Measurements from ENCODE around the gene SOS1.
A peak's percentile ranks its signal among the peaks of the same experiment; 100 is the strongest.
"Not testable (repeated sequence)": the region's sequence is repeated elsewhere in the genome, so short reads cannot be mapped to it uniquely, and the experiment has no call there.

SOS1 gene

GRCh38 chr2:39120771-39121522 lies at the start of gene SOS1:
Gene SOS1, minus strand, starts transcription at chr2:39121051. Its CDS starts 629 bp downstream, at chr2:39120422.
- peak; percentile 84 to 85 for DNase-seq (ENCODE audit: low read depth in 2 of 2)

GRCh38 chr2:39164089-39164488 lies 43.2 kb upstream of the SOS1 start:
- DNase-seq (ENCODE audit: low read depth in 2 of 2): no peak

- no peak for DNase-seq (ENCODE audit: low read depth in 2 of 2)
Observed at GRCh38 chr2:39160982-39161381, 40.1 kb upstream of the SOS1 start.

GRCh38 chr2:39159283-39159682 lies 38.4 kb upstream of the SOS1 start:
- DNase-seq (ENCODE audit: low read depth in 2 of 2): no peak

- DNase-seq (ENCODE audit: low read depth in 2 of 2): no peak
Observed at GRCh38 chr2:39158351-39158750, 37.5 kb upstream of the SOS1 start.

GRCh38 chr2:39156846-39157245 lies 36.0 kb upstream of the SOS1 start:
- DNase-seq (ENCODE audit: low read depth in 2 of 2): no peak

GRCh38 chr2:39156107-39156506 lies 35.3 kb upstream of the SOS1 start:
- DNase-seq (ENCODE audit: low read depth in 2 of 2): no peak

- not testable (repeated sequence) for DNase-seq (ENCODE audit: low read depth in 2 of 2)
Observed at GRCh38 chr2:39155573-39155972, 34.7 kb upstream of the SOS1 start.

GRCh38 chr2:39154944-39155343 lies 34.1 kb upstream of the SOS1 start:
- DNase-seq (ENCODE audit: low read depth in 2 of 2): no peak

GRCh38 chr2:39153312-39153711 lies 32.5 kb upstream of the SOS1 start:
- DNase-seq (ENCODE audit: low read depth in 2 of 2): no peak

GRCh38 chr2:39152504-39152903 lies 31.7 kb upstream of the SOS1 start:
- DNase-seq (ENCODE audit: low read depth in 2 of 2): no peak

- no peak for DNase-seq (ENCODE audit: low read depth in 2 of 2)
Observed at GRCh38 chr2:39150890-39151497, 30.1 kb upstream of the SOS1 start.

GRCh38 chr2:39150102-39150562 lies 29.3 kb upstream of the SOS1 start:
- no peak for DNase-seq (ENCODE audit: low read depth in 2 of 2)

GRCh38 chr2:39146630-39147029 lies 25.8 kb upstream of the SOS1 start:
- DNase-seq (ENCODE audit: low read depth in 2 of 2): no peak

- no peak for DNase-seq (ENCODE audit: low read depth in 2 of 2)
Observed at GRCh38 chr2:39145906-39146421, 25.1 kb upstream of the SOS1 start.

GRCh38 chr2:39144416-39144815 lies 23.6 kb upstream of the SOS1 start:
- no peak for DNase-seq (ENCODE audit: low read depth in 2 of 2)

GRCh38 chr2:39142904-39143605 lies 22.2 kb upstream of the SOS1 start:
- no peak for DNase-seq (ENCODE audit: low read depth in 2 of 2)

- no peak for DNase-seq (ENCODE audit: low read depth in 2 of 2)
Observed at GRCh38 chr2:39141334-39142271, 20.8 kb upstream of the SOS1 start.

GRCh38 chr2:39140948-39141333 lies 20.1 kb upstream of the SOS1 start:
- DNase-seq (ENCODE audit: low read depth in 2 of 2): not testable (repeated sequence)

GRCh38 chr2:39140322-39140847 lies 19.5 kb upstream of the SOS1 start:
- no peak for DNase-seq (ENCODE audit: low read depth in 2 of 2)
